ENCODE results near the gene THOC1.
A peak's percentile ranks its signal among the peaks of the same experiment; 100 is the strongest.
"Not testable (repeated sequence)": the region's sequence is repeated elsewhere in the genome, so short reads cannot be mapped to it uniquely, and the experiment has no call there.

The THOC1 gene

GRCh38 chr18:267688-268552 lies at the start of gene THOC1:
Gene THOC1 (minus strand): TSS chr18:268047. CDS start chr18:268019, 28 bp downstream.
- peak; percentile 97 for DNase-seq

GRCh38 chr18:317618-318017 lies 49.8 kb upstream of the THOC1 start:
- no peak for DNase-seq

GRCh38 chr18:316393-316792 lies 48.5 kb upstream of the THOC1 start:
- no peak for DNase-seq

GRCh38 chr18:313931-314330 lies 46.1 kb upstream of the THOC1 start:
- no peak for DNase-seq

GRCh38 chr18:312415-312814 lies 44.6 kb upstream of the THOC1 start:
- no peak for DNase-seq

- DNase-seq = no peak
Observed at GRCh38 chr18:310042-310441, 42.2 kb upstream of the THOC1 start.

- DNase-seq = not testable (repeated sequence)
Observed at GRCh38 chr18:308086-308485, 40.2 kb upstream of the THOC1 start.

GRCh38 chr18:306608-307255 lies 38.9 kb upstream of the THOC1 start:
- DNase-seq = no peak

- DNase-seq = no peak
Observed at GRCh38 chr18:305003-305501, 37.2 kb upstream of the THOC1 start.

GRCh38 chr18:303607-304006 lies 35.8 kb upstream of the THOC1 start:
- DNase-seq = no peak

- DNase-seq = no peak
Observed at GRCh38 chr18:303011-303410, 35.2 kb upstream of the THOC1 start.

GRCh38 chr18:302097-302496 lies 34.2 kb upstream of the THOC1 start:
- no peak for DNase-seq

- no peak for DNase-seq
Observed at GRCh38 chr18:297936-298335, 30.1 kb upstream of the THOC1 start.

- DNase-seq = no peak
Observed at GRCh38 chr18:295756-296490, 28.1 kb upstream of the THOC1 start.

- no peak for DNase-seq
Observed at GRCh38 chr18:294566-294965, 26.7 kb upstream of the THOC1 start.

- no peak for DNase-seq
Observed at GRCh38 chr18:293536-293935, 25.7 kb upstream of the THOC1 start.

GRCh38 chr18:292271-292670 lies 24.4 kb upstream of the THOC1 start:
- no peak for DNase-seq

GRCh38 chr18:289970-290369 lies 22.1 kb upstream of the THOC1 start:
- not testable (repeated sequence) for DNase-seq

- no peak for DNase-seq
Observed at GRCh38 chr18:289026-289425, 21.2 kb upstream of the THOC1 start.

GRCh38 chr18:286515-287310 lies 18.9 kb upstream of the THOC1 start:
- DNase-seq = no peak

GRCh38 chr18:285817-286216 lies 18.0 kb upstream of the THOC1 start:
- DNase-seq = no peak

- no peak for DNase-seq
Observed at GRCh38 chr18:275486-275885, 7.6 kb upstream of the THOC1 start.

- DNase-seq = no peak
Observed at GRCh38 chr18:274313-274712, 6.5 kb upstream of the THOC1 start.

Data from activated CD8-positive, alpha-beta memory T cell treated with anti-CD3 and anti-CD28 coated beads for 24 hours (primary cell).